Measurements from ENCODE around the gene CKS2.

CKS2 gene

DNA sequence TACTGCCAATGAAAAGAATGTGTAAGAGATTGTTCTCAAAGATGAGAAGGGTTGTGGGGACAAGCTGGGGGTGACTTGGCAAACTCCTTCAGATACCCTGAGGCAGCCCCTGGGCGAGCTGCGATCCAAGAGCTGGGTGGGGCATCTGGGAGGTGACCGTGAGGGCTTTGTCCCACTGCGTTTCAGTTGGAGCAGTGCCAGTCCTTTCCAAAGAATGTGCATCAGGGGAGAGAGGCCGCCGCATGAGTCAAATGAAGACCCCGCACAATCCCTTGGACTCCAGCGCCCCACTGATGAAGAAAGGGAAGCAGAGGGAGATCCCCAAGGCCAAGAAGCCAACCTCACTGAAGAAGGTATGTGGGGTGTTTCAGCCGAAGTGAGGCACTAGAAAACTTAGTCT, 35.7 kb downstream of the CKS2 start:
- DNase-seq (ENCODE audit: low read depth in 3 of 3, low spot score in 1 of 3), result no peak

DNA sequence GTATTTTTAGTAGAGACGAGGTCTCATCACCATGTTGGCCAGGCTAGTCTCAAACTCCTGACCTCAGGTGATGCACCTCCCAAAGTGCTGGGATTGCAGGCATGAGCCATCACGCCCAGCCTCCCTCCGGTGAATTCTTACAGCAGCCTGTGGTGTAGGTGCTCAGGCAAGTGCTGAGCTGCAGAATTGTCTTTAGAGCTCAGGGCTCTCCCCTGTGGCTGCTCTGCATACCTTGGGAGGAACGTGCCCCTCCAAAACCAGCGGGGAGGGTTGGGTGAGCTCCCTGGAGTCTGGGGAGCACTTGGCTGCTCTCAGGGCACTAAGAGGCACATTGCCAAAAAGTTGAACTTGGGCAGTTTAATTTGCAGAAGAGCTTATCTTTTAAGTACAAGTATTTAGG, 36.7 kb downstream of the CKS2 start:
- no peak for DNase-seq (ENCODE audit: low read depth in 3 of 3, low spot score in 1 of 3)

DNA sequence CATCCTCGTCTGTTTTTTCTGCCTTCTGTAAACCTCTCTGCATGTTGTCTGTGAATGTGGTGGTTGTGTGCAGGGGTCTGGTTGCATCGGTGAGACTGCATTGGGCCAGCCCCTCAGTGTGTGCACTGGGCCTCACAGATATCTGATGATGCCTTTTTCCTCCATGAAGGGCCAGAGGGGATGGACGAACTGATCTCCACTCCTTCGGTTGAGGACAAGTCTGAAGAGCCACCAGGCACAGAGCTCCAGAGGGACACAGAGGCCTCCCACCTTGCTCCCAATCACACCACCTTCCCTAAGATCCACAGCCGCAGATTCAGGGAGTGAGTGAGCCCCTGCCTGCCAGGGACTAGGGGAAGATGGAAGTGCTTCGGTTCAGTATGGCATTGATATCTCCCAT, 38.6 kb downstream of the CKS2 start:
- no peak for DNase-seq (ENCODE audit: low read depth in 3 of 3, low spot score in 1 of 3)

DNA sequence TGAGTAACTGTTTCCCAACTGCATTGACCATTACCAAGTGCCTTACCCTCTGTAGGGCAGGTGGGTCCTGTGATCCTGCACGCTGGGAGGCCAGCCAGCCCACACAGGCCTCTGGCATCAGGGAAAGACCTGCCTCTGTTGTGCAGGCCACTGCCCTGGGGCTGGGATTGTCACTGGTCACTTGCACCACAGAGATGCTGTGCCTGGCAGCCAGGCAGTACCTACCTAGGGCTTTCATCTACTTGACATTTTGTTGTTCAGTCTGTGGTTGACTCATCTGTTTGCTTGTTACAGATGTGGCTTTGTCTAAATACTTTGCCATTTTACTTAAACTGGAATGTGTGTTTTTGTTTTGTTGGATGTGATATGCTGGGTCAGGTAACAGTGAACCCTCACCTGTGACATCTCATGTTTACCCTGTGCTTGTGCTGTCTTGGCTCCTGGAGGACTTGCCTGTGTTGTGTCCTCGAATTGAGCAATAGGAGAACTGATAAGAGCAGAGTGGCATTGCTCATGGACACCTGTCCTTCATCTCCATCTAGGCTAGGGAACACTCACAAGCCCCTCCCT, 40.1 kb downstream of the CKS2 start:
- no peak for DNase-seq (ENCODE audit: low read depth in 3 of 3, low spot score in 1 of 3)

DNA sequence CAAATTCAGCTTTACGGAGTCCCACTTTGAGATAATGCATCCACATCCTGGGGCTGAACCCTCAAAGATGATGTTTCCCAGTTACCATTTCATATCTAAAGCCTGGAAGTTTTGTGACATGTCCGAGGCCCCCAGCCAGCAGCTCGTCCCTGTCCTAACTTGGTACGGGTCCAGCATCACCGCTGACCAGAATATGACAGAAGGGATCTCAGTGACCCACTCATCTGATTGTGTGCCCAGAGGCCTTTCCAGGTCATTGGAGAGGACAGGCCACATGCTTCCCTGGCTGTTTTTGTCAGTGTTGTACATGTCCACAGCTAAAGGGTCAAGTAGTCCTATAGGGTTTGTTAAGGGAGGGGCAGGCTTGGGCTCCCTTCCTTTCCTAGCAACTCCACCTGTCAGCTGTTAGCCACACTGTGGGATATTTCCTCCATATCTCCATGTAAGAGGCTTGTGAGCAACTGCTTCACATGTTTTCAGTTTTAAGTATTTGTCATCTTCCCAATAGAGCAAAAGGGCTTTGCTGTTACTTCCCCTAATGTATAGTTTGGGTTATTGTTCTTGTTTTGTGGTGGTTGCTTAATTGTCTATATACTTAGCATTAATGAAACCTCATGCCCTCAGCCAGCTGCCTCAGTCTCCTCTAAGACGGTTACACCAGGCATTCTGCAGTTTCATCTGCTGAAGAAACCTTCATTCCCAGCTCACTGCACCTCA, 40.7 kb downstream of the CKS2 start:
- no peak for DNase-seq (ENCODE audit: low read depth in 3 of 3, low spot score in 1 of 3)

DNA sequence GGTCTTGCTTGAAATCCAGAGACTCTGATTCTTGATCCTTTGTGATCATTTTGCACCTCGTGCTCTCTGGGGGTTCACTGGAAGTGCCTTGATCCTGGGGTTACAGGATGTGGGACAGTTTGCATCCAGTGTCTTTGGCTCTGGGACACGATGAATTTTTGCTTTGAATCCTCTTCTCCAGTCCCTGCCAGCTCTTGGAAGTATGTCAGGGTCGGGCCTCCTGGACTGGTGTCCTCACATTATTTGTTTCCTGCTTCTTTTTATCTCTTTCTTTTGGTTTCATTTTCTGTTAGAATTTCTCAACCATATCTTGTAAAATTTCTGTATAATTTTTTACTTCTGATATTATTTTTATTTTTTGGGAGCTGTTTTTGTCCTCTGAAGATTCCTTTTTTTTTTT, 41.5 kb downstream of the CKS2 start:
- no peak for DNase-seq (ENCODE audit: low read depth in 3 of 3, low spot score in 1 of 3)

DNA sequence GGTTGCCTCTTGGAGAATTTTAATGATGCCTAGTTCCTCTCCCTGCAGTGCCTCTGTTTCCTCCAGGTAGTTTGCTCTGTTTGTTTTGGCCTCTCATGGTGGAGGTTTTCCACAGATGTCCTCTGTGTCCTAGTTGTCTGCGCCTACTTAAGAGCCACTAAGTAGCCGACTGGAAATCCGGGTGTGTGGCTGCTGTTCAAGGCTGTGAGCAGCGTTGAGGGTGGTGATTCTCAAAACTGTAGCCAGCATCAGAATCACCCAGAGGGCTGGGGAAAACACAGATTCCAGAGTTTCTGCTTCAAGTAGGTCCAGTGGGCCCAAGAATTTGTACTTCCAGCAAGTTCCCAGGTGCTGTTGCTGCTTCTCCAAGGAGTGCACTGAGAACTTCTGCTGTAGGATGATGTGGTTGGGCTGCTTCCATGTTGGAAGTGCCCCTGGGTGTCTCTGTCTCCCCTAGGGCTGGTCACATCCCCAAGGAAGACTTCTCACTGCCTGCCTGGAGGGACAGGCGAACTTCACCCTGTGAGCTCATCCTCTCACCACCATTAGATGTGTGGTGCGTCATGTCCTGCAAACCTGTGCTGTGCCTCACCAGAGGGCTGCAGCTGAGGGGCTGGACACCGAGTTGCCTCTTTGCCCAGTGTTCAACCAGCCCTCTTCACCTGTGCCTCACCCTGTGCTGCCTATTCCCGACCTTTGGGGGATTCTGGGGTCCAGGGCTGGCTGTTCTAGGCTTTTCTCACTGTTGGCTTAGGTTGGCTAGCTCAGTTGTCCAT, 42.1 kb downstream of the CKS2 start:
- no peak for DNase-seq (ENCODE audit: low read depth in 3 of 3, low spot score in 1 of 3)

DNA sequence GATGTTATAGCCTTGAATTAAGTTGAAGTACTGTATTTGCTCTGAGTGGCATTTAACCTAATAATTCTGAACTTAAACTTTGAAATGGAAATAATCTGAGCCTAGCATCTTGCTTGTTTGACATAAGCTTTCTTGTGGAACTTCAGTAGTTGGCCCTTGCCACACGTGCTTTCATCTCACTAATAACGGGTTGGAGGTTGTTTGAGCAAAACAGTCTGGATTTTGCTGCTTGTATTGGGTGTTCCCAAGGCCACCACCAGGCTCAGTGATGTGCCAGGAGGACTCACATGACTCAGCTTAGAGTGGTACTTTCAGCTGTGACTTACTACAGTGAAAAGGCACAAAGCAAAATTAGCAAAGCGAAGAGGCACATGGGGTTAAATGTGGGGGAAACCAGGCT, 43.0 kb downstream of the CKS2 start:
- no peak for DNase-seq (ENCODE audit: low read depth in 3 of 3, low spot score in 1 of 3)

DNA sequence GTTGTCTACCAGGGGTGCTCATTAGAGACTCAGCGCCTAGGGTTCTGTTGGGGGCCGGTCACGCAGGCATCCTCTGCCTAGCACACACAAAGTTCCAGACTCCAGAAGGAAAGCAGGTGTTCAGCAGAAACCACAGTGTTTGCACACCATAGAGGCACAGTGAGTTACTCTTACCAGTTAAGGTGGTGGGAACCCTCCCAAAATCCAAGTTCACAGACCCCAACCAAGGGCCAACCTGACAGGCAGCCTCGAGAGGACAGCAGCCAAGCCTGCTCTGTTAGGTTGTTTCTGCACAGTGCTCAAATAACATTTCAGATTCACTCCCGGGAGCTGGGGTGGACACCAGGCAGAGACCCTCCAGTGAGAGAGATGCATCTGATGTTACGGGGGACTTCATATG, 43.5 kb downstream of the CKS2 start:
- no peak for DNase-seq (ENCODE audit: low read depth in 3 of 3, low spot score in 1 of 3)

DNA sequence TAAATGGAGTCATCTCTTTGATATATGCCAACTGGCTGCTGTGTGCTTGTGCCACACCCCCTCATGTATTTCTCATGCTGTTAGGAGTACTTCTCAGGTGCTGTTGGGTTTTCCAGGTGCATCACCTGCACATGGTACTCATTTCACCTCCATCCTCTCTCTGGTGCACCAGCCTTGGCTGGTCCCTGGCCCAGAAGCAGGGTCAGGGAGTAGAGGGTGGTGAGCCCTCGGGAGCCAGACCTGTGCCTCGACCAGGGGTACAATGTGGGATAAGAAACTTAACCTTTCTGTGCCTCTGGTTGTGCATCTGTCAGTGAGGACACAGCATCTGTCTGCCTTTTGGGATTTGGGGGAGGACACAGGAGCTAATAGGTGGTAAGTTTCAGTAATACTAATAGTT, 45.8 kb downstream of the CKS2 start:
- no peak for DNase-seq (ENCODE audit: low read depth in 3 of 3, low spot score in 1 of 3)

DNA sequence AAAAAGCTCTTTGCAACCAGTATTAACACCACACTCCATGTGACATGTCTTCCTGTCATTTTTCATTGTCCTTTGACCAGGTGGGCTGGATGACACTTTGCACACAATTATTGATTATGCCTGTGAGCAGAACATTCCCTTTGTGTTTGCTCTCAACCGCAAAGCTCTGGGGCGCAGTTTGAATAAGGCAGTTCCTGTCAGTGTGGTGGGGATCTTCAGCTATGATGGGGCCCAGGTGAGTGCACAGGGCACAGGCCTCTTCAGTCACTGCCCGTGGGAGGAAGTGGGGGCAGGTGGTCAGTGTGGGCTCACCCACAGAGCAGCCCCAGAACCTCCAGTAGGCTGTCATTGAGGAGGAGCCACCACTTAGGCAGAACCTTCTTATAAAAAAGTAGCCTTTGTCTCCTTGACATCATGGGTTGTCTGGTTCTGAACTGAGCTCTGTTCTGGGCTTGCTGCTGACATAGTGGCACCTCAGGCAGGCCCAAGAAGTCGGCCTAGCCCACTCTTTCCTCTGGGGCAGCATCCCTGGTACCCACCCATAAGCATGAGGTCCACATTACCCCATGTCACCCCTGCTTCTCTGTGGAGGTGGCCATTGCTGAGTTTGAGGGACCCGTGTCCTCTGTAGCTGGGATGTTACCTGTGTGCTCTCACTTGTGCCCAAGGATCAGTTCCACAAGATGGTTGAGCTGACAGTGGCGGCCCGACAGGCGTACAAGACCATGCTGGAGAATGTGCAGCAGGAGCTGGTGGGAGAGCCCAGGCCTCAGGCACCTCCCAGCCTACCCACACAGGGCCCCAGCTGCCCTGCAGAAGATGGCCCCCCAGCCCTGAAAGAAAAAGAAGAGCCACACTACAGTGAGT, 46.6 kb downstream of the CKS2 start:
- no peak for DNase-seq (ENCODE audit: low read depth in 3 of 3, low spot score in 1 of 3)

DNA sequence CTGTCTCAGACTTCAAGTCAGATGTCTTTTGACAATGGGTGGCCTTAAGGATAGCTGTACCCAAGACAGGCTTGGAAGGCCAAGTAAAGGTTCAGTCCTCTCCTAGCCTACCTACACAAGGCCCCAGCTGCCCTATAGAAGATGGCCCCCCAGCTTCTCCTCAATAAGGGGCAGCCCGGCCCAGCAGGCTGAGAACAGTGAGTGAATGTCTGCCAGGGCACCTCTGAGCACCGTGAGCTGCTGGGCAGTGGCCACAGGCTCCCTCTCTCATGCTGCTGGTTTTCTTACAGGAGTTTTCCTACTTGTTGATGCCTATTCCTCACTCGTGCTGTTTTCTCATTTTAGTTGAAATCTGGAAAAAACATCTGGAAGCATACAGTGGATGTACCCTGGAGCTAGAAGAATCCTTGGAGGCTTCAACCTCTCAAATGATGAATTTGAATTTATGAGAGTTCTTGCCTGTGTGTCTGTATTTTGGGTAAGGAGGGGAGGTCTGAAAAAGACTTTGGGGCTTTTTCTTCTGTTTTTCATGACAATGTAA, 47.5 kb downstream of the CKS2 start:
- no peak for DNase-seq (ENCODE audit: low read depth in 3 of 3, low spot score in 1 of 3)

DNA sequence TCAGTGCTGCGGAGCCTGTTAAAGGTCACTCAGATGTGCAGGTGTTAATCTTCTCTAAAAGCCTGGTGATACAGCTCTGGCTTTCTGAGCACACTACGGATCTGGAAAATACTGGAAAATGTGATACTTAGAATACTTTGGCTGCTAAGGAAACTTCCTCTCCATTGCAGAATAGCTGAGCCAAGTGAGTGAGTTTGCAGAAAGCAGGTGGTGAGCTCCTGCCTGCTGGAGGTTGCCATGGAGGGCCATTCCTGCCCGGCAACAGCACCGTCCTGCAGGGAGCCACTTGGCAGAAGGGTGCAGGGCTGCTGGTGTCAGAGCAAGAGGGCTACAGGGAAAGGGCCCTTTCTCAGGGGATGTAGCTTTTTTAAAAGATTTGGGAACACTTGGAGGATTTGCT, 48.0 kb downstream of the CKS2 start:
- no peak for DNase-seq (ENCODE audit: low read depth in 3 of 3, low spot score in 1 of 3)

DNA sequence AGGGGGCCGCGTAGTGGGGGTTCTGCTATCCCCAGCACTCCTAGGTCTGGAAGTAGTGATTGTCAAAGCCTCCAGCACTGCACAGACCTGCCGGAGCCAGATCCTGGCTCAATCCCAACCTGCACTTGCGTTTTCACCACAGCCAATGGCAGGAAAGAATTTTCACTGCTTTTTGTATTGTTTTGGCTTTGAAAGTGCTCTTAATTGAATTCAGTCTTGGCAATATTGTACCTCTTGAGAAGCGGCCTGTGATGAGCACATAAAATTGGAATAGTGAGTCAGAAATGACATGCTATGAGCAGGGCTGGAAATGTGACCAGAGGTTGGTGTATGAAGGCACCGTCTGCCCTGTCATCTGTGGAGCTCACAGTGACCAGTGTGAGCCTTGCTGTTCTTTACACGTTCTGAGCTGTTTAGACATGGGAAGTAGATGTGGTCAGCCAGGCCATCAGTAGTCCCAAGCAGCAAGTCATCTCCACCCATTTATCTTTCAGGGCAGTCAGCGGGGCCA, 48.8 kb downstream of the CKS2 start:
- DNase-seq (ENCODE audit: low read depth in 3 of 3, low spot score in 1 of 3), result no peak

DNA sequence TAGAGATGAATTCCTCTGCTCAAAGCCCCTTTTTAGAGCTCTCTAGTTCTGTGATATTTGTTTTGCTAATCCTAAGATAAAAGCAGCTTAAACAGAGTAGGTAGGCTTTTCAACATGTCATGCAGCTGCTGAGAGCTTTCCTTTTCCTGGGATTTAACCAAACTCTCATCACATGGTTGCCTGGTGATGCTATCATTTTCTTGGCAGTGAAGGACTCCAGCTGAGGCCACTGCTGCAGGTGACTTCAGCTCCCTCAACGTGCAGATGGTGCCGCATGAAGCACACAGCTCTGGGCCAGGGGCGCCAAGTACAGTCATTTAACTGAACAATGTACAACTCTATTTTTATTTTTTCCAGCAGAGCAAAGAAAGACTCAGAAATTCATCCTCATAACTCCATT, 49.5 kb downstream of the CKS2 start:
- DNase-seq (ENCODE audit: low read depth in 3 of 3, low spot score in 1 of 3), result no peak

DNA sequence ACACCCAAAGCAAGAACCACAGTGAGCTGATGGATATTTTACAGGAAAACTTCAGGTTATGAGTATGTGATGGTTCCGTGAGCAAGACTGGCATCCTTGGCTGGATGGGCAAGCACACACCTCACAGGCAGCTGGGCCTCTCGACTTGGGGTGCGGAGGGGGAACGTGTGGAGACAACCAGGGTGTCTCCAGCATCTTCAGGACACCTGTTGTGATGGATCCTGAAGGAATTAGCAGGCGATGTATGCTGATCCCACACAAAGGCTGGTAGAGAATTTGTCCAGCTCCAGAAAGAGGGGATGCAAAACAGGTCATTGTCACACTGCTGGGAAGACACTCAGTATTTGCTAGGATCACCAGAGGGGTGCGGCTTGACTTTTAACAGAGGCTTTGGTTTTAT, 50.0 kb downstream of the CKS2 start:
- no peak for DNase-seq (ENCODE audit: low read depth in 3 of 3, low spot score in 1 of 3)

DNA sequence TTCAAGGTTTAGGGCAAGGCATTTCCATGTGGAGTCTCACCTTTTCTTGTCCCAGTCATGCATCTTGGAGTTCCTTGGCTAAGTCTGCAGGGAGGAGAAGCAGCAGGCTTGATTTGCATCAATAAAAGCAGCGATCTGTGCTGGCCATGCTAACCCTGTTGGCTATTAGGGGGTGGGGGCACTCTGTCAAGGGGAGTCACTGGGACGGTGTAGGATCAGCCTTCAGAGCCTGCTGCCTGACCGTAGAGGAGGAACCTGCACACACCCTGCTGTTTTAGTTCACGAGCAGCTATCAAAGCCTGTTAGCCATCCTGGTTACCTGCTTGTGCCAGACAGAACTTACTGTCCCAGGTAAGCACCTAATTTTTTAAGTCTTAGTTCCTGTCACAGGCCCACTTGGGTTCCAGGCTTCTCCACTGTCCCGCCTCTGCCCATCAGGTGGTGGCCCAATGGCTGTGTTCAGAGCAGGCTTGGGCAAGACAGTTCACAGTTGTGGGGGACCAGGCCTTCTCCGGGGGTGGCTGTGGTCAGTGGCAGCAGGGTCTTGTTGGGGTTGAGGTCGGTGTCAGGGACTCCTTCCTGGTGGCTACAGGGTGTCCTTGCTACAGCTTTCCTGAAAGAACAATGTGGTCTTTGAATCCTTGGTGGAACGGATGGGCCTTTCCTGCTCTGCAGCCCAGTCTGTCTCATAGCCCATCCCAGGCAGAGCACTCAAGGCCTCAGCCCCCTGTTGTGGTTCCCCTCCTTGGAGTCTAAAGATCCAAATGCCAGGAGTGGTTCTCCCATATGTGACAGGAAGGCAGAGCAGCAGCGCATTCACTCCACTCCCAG, 51.0 kb downstream of the CKS2 start:
- no peak for DNase-seq (ENCODE audit: low read depth in 3 of 3, low spot score in 1 of 3)

DNA sequence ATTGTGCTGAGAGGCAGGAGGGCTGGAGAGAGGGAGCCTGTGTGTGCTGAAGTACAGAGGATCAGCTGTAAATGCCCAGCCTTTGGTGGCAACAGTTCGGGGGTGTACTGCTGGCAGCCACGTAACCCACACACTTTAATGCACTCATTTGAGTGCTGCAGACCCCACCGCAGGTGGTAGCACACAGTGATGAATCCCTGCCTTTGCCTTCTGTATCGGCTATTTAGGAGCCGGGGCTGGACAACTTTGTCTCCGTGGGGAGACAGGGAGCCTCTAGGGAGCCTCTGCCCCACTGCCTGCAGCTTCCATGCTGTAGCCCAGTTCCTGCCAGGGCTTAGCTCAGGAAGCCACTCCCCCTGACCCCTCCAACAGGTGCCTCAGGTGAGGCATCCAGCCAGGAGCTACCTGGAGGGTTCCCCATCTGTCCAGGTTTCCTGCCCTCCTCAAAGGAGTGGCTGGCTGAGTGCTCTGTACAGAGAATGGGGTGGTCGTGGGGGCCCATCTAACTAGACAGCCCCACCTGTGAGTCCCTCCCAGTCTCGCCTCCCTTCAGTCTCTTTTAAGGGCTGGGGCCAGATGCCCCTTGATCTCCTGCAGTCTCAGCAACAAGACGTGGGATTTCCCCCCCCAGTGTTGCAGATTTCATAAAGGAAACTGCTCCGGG, 51.8 kb downstream of the CKS2 start:
- no peak for DNase-seq (ENCODE audit: low read depth in 3 of 3, low spot score in 1 of 3)

DNA sequence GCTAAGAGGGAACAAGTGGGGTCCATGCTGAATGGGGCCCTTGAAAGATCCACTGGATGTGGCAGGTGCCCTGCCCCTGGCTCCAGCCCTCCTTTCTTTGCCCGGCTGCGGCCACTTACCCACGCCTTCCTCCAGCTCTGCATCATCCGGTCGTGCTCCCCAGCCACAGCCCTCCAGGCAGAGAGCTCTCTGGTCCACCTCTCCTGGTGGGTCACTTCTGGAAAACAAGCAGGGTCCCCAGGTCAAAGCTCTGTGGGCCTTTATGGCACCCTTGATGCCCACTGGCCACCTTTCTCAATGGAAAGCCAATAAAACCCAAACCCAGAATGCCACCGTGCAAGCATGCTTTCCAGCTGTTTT, 52.3 kb downstream of the CKS2 start:
- no peak for DNase-seq (ENCODE audit: low read depth in 3 of 3, low spot score in 1 of 3)

Data from stimulated activated CD4-positive, alpha-beta T cell treated with anti-CD3 and anti-CD28 coated beads, TNF-alpha, amount 100 ng/mL, for 1 hour (primary cell).